Stimulated activated naive CD4-positive, alpha-beta T cell (primary cell): ENCODE measurements around the gene BDKRB2.

ENCODE experiments used
- DNase-seq, 6 experiments: peaks; one replicate each; lab custom pipeline; 2025; lab: John Stamatoyannopoulos, UW

Gene BDKRB2

DNA sequence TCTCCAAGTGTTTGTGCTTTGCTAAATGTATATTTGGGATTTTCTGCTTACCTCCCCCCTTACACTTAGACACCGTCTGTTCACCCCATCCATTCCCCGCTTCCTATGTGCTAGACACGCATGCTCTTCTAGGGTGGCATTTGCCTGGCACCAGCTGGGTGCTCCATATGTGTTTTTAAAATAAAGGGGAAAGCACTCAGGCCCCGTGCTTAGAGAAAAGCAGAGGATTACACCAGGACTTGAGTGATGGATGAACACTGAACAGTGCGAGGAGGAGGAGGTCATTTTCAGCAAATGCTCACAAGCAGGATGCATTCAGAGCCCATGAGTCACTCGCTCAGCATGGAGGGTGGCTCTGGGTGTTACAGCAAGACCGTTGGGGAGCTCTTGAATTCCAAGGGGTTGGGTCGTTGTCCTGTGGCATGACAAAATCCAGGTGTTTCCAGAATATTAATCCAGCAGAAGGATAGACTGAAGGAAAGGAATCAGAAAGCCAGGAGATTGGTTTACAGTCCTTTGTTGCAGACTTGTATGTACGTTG is 48.4 kb downstream of the BDKRB2 start:
- no peak for DNase-seq

DNA sequence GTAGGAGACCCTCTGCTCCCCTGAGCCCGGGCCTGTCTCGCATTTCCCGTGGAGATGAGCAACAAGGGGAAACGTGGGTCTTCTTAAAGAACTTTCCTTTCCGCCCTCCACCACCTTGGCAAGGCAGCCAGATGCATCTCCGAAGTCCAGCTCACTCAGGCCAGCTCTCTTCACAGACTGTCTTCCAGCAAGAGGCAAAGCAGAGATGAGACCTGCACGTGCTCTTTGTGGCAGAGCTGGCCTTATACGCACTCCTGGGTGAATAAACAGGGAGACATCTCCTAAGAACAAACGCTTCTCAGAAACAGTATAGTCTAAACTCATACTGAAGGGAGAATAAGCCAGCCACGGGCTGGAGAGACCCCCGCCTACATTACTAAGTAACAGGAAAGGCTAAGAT is 50.0 kb downstream of the BDKRB2 start:
- DNase-seq: no peak

DNA sequence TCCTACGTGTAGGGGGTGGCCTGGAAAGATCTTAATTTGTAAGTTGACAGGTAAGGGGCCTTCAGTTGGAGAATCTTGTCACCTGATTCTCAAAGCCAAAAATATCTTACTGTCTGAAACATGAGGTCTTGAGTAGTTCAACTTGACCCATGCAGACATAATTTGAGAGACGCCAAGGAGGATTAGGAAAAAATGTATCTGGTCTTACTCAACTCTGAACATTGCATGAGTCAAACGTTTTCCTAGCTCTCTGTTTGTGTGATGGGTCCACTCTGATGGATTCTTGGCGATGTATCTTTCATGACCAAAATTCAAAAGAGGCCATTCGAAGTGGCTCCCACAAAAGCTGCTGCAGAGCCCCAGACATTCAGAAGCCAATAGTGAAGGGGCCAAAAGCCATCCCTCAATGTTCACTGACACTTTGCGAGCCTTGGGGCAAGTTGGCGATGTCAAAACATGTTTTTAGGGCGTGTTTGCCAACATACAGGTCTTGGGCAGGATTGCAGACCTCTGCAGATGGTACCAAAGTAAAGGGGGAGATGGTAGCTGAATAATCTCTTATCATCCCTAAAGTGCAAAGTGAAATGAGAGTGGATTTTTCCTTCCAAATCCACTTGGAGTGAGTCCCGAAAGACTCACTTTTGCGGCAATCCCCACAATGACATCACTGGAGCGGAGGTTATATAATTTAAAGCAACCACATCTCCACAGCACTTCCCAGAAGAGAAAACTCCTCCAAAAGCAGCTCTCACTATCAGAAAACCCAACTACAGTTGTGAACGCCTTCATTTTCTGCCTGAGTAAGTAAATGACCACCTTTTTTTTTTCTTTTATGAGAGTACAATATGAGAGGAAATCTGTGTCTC is 51.1 kb downstream of the BDKRB2 start, which contains the start of gene BDKRB1:
BDKRB1 (plus strand) TSS at position 710 of the 866 bp plus-strand sequence. CDS start 7,473 bp downstream, outside the sequence.
- DNase-seq: no peak

DNA sequence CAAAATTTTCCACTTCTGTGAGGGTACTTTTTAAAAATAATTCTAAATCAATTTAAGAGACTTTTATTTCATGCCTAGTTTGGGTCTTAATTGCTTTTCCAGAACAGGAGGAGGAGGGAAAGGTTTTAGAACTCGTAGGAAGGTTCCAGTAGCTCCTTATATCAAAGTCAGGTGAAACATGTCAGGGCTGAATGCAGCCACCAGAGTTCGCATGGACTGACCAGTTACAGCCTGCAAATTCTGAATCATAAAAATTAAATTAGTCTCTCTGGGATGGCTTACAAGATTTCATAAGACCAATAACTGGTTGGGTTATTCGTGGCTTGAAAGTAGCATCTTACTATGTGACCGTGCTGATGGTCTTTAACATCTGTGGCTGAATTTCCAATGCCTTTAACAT is 51.8 kb downstream of the BDKRB2 start:
- no peak for DNase-seq

DNA sequence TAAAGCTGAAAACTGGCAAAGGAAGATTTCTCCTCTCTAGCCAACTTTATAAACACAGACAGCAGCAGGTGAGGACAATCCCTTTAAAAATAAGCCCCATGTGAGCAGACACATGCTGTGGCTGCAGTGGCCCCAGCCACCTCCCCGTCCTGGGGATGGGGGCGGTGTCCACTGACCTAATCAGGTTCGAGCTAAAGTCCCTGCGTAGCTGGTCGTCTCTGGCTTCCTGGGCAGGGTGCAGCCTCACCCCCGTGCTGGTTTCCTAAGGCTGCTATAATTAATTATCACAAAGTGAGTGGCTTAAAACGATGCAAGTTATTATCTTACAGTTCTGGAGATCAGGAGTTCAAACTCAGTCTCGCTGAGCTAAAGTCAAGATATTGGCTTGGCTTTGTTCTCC is 52.4 kb downstream of the BDKRB2 start:
- no peak for DNase-seq

DNA sequence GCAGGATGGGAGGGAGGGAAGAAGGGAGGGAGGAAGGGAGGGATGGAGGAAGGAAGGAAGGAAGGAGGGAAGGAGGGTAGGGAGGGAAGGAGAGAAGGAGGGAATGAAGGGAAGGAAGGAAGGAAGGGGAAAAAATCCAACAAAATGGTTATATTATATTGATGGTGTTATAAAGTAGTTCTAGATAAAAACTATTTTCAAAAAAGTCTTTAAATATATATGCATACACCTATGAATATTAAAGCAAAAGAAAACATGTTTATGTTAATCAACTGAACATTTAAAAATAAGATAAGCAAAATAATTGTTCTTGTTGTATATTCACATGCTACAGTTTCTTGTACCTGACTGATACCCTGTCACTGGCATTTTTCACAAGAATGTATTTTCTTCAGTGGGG is 53.3 kb downstream of the BDKRB2 start:
- no peak for DNase-seq

DNA sequence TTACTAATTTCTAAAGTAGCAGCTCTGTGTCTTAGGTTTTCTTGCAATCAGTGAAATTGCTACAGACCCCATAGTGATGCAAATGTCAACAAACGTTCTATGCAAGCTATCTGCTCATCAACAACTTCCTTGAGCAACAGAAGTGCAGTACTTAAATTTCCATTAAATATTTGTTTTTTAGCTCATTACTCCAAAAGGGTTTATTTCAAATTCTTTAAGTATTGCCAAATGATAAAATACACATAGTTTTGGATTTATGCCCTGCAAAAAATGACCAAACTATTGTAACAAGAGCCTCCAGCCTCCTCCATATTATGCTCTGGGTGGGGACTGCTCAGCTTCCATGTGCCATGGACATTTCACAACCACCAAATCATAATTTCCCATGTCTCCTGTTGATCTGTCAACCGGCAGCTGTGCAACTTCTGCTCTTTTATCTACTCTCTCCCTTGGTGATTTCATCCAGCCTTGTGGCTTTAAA is 55.7 kb downstream of the BDKRB2 start:
- DNase-seq: no peak

DNA sequence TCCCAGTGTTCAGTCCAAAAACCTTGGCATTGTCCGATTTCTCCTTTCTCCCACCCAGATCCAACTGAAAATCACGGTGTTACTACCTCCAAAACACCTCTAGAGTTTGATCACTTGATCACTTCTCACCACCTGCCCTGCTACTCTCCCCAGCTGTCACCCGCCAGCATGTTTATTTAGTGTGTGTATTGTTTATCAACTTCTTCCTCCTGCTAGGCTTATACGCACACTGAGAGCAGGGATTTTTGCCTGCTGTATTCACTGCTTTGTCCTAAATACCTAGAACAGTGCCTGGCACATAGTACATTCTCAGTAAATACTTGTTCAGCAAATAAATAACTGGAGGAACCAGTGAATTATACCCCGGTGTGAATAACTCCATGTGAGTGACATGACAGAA is 56.4 kb downstream of the BDKRB2 start:
- no peak for DNase-seq

DNA sequence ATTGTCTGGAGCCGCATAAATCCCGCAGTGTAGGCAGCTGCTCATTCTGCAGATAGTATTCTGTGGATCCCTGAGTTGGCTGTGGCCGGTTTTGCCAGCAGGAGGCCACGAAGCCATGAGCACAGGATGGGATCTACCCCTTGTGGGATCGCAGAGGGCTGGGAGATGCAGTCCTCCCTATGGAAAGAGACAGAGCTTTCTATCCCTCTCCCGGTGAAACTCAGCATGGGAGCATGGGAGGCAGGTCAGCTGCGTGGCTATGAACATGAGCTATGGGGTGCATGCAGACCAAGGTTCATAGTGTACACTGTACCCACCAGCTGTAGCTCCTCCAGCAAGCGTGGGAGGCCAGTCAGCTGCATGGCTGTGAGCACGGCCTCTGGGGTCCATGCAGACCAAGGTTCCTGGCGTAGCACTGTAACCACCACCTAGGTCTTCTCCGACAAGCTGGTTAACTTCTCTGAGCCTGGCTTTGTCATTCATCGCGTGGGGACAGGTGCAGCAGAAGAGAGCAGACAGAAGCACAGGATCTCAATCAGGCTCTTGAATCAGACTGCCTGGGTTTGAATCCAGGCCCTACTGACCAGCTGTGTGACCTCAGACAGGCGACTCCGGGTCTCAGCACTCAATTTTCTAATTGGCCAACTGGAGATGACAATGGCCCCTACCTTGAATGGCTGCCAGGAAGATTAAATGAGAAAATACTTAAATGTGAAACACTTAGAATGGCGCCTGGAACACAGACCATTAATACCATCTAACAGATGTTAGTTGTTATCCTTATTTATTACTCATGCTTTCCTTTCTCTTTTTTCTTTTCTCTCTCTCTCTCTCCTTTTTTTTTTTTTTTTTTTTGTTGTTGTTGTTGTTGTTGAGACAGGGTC is 57.4 kb downstream of the BDKRB2 start:
- DNase-seq: no peak

DNA sequence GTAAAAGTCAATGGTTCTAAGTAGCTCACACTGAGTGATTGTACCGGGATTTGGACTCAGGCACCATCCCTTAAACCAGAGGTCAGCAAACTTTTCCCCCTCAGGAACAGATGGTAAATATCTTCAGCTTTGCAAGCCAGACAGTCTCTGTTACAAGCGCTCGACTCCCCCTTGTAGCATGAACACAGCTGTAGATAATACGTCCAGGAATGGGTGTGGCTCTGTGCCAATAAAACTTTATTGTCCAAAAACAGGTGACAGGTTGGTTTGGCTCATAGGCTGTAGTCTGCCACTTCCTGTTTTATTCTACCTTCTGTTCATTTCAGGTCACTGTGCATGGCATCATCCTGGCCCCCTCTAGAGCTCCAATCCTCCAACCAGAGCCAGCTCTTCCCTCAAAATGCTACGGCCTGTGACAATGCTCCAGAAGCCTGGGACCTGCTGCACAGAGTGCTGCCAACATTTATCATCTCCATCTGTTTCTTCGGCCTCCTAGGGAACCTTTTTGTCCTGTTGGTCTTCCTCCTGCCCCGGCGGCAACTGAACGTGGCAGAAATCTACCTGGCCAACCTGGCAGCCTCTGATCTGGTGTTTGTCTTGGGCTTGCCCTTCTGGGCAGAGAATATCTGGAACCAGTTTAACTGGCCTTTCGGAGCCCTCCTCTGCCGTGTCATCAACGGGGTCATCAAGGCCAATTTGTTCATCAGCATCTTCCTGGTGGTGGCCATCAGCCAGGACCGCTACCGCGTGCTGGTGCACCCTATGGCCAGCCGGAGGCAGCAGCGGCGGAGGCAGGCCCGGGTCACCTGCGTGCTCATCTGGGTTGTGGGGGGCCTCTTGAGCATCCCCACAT is 58.9 kb downstream of the BDKRB2 start:
- no peak for DNase-seq

DNA sequence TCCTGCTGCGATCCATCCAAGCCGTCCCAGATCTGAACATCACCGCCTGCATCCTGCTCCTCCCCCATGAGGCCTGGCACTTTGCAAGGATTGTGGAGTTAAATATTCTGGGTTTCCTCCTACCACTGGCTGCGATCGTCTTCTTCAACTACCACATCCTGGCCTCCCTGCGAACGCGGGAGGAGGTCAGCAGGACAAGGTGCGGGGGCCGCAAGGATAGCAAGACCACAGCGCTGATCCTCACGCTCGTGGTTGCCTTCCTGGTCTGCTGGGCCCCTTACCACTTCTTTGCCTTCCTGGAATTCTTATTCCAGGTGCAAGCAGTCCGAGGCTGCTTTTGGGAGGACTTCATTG is 59.5 kb downstream of the BDKRB2 start:
- DNase-seq: no peak

DNA sequence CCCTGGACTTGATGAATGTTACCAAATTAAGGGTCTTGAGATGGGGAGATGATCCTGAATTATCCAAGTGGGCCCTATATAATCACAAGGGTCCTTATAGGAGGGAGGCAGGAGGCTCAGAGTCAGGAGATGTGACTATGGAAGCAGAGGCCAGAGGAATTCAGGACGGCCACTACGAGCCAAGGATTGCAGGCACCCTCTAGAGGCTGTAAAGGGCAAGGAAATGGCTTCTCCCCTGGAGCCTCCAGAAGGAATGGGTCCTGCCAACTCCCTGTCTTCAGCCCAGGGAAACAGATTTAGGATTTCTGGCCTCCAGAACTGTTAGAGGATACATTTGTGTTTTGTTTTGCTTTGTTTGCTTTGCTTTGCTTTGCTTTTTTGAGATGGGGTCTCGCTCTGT is 60.2 kb downstream of the BDKRB2 start:
- no peak for DNase-seq

DNA sequence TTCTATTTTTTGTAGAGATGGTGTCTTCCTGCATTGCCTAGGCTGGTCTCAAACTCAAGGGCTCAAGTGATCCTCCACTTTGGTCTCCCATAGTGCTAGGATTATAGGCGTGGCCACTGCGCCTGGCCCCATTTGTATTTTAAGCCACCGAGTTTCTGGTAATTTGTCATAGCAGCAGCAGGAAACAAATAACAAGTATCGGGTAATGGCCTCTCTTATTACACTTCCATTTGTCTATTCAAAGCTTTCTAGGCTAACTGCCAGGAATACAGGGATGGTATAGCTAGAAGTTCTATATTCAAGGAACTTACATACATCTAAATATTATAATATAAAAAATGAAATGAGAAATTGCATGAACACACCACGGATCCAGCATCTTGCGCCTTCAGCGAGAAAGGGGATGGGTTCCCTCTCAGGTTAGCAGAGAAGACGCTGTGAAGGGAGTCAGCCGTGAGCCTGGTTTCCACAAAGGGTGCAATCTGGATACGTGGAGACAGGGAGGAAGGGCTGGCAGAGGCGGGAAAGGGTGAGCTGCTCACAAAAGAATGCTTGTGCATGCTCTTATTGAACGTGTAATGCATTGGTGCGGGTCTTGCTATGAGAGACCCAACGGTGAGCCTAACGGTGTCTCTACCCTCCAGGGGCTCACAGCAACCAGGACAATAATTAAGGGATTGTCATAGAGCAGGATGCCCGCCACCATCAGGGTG is 60.9 kb downstream of the BDKRB2 start:
- DNase-seq: no peak

DNA sequence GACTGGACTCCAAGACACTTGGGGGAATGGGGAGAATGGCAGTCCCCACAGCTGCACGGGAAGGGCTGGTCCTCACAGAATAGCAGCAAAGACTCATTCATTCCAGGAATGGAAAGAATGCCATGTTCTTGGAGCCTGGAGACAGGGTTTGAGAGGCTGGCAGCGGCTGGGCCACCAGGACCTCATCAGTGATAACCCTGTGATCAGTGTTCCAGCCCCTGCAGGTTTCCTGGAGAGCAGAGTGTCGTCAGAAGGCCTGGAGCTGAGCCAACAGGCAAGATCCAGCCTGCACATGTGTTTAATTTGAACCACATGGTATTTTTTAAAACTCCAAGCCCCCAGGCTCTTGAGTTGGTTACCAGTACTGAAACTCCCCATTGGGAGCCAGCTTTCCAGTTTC is 62.7 kb downstream of the BDKRB2 start:
- DNase-seq: no peak

DNA sequence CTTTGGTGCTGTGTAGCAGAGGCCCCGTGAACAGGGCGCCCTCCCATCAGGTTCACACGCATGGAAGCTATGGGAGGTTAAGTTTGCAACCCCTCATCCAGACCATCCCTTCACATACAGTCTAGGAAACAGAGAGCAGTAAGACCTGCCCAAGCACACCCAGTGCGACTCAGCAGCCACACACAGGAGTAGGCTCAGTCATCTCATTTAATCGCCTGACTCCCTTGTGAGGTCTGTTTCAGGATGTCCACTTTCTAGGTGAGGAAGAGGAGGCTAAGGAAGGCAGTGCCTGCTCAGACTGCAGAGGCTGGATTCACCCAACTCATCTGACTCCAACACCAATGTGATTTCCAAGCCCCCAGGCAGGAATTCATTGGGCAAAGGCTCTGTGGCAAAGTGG is 63.3 kb downstream of the BDKRB2 start:
- no peak for DNase-seq

DNA sequence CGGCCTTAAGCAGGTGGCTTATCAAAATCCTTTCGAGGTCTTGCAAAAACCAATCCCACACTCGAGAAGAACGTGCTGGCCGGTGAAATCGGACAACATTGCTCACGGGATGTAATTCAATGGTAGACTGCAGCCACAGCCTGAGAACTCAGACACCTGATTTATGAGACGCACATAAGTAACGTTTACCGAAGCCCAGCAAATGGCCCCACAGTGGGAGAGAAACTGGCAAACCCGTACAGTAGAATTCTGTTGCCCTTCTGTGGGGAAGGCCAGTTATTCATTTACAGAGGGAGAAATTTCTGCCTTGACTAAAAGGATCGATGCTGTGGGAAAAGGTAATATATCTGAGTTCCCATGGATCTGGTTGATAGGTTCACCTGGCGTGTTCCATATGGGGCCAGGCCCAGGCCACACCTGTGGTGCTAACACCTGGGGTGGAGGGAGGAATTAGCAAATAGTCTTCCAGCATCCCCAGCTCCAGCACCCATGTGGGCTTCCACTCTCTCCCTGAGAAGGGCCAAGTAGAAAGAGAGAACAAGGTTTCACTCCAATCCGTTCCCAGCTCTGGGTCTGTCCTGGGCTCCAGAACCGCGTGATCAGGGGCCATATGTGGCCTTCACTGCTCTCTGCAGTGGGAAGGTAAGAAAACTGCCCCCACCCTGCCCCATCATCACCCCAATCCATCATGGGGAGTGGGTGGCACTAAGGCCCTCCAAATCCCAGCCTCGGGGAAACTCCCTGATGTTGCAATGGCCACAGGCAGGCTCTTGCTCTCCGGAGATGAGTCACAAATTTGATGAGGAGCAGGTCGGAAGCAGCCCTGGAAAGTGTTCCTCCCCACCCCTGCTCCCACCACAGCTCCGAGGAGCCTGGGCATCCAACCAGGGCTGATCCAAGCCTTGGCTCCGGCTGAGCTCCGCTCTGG is 64.1 kb downstream of the BDKRB2 start:
- DNase-seq: no peak

DNA sequence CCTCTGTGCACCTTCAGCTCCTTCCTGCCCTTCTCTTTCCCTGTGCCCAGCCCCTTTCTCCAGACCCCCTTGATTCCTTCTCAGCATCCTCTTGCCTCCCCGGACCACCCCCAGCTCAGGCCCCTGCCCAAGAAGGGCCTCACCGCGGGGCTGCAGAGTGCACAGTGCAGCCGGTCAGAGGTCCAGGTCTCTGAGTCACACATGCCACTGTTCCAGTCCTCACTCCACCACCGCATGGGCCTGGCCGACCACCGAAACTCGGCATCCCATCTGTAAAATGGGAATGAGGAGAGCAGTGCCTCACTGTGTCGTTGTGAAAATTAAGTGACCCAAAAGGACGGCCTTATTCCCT is 64.7 kb downstream of the BDKRB2 start:
- no peak for DNase-seq

DNA sequence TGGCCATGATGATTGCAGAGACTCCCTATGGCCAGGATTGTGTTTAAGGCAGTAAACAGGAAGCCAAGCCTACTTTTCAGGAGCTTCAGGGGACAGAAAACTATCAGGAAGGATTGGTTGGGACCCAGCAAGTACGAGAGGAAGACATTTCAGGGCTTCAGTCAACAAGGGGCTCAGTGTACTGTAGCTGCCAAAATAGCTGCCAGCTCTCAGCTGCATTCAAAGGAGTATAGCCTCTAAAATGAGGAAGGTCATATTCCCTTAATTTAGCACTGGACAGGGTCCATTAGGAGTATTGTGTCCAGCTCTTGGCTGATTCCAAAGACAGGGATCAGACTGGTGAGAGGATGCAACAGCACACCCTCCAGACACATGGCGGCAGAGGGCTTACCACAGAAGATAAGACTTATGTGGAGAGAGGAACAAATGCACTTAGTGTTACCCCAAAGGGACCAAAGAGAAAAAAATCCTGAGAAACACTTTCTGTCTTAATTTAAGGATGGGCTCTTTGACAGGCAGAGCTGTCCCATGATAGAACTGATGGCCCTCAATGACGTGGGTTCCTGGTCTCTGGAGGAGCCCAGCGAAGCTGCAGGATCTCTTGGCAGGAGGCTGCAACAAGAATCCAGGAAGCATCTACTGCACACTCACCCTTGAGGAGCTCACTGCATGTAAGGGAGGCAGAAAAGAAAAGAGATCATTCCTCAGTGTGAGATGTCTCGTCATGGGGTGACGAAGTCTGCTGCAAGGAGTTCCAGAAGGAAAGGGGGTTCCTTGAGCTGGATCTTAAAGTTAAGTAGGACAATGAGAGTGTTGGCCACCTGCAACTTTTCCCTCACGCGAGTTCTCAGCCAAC is 66.2 kb downstream of the BDKRB2 start:
- DNase-seq: no peak

DNA sequence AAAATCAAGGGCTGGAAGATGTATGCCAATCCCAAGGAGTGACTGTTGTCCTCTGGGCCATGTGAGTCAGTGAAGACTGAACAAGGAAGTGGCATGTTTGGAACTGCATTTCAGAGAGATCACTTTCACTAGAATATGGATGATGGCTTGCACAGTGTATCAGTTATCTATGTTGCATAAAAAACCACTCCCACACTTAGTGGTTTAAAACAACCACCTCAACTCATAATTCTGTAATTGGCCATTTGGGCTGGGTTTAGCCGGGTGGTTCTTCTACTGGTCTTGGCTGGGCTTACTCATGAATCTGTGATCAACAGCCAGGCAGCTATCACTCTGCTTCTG is 66.8 kb downstream of the BDKRB2 start:
- DNase-seq: no peak
